GM19043 (cell line): ENCODE measurements around the gene SLC35G1.
A peak's percentile ranks its signal among the peaks of the same experiment; 100 is the strongest.

Source experiments
- ATAC-seq: cut with Tn5 transposase; IDR thresholded peaks from one replicate; pipeline ENCODE4 v1.9.1; 2021; ENCODE audit warnings: low read depth; ENCODE audit not compliant: unreplicated experiment

The SLC35G1 gene

GRCh38 chr10:93893646-93894515, at the start of gene SLC35G1:
Gene SLC35G1 (plus strand): TSS chr10:93893978. CDS start chr10:93894034, 56 bp downstream.
- peak; percentile 84 for ATAC-seq

- no peak for ATAC-seq
Measured at GRCh38 chr10:93844979-93845626, 48.7 kb upstream of the SLC35G1 start.

GRCh38 chr10:93849593-93849992, 44.2 kb upstream of the SLC35G1 start:
- no peak for ATAC-seq

GRCh38 chr10:93850031-93851015, 43.5 kb upstream of the SLC35G1 start:
- ATAC-seq = no peak

- no peak for ATAC-seq
Measured at GRCh38 chr10:93851169-93851568, 42.6 kb upstream of the SLC35G1 start.

- ATAC-seq = no peak
Measured at GRCh38 chr10:93852476-93853095, 41.2 kb upstream of the SLC35G1 start.

- ATAC-seq = no peak
Measured at GRCh38 chr10:93854975-93855374, 38.8 kb upstream of the SLC35G1 start.

- no peak for ATAC-seq
Measured at GRCh38 chr10:93856349-93857145, 37.2 kb upstream of the SLC35G1 start.

GRCh38 chr10:93859049-93859655, 34.6 kb upstream of the SLC35G1 start:
- no peak for ATAC-seq

- no peak for ATAC-seq
Measured at GRCh38 chr10:93861825-93862224, 32.0 kb upstream of the SLC35G1 start.

- no peak for ATAC-seq
Measured at GRCh38 chr10:93865794-93866425, 27.9 kb upstream of the SLC35G1 start.

- ATAC-seq = no peak
Measured at GRCh38 chr10:93867525-93867924, 26.3 kb upstream of the SLC35G1 start.

- ATAC-seq = no peak
Measured at GRCh38 chr10:93871671-93872204, 22.0 kb upstream of the SLC35G1 start.

- no peak for ATAC-seq
Measured at GRCh38 chr10:93872375-93873158, 21.2 kb upstream of the SLC35G1 start.

- ATAC-seq = no peak
Measured at GRCh38 chr10:93873420-93874115, 20.2 kb upstream of the SLC35G1 start.

- no peak for ATAC-seq
Measured at GRCh38 chr10:93874309-93875031, 19.3 kb upstream of the SLC35G1 start.
